RKO (cell line): Measurements from ENCODE around the gene RIC3.
A peak's percentile ranks its signal among the peaks of the same experiment; 100 is the strongest.

Experiments used
- DNase-seq: peaks from one replicate; pipeline ENCODE4 v3.0.0-alpha.2; 2016; ENCODE audit warnings: low spot score

RIC3 gene

DNA sequence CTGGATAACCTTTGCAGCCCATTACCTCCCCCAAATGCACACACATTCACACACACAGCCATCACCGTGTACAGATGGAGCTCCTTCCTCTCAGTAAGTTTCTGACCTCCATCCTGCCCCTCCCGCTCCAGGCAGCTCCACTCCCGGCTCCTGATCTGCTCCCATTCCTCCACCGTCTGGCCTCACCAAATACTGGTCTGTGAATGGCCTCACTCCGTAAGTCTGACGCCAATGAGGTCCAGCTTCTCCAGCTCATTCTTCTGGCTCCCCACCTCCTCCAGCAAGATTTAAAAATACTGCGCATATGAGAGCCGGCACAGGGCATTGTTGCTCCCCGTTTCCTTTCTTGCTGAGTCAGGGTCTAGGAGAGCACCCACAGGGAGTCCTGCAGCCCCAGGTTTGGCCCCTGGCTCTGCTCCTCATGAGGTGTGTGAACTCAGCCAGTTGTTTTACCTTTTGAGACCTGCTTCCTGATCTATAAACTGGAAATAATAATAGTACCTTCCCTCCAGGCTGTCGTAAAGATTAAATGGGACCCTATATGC, 101.8 kb downstream of the RIC3 start:
- DNase-seq, result no peak

DNA sequence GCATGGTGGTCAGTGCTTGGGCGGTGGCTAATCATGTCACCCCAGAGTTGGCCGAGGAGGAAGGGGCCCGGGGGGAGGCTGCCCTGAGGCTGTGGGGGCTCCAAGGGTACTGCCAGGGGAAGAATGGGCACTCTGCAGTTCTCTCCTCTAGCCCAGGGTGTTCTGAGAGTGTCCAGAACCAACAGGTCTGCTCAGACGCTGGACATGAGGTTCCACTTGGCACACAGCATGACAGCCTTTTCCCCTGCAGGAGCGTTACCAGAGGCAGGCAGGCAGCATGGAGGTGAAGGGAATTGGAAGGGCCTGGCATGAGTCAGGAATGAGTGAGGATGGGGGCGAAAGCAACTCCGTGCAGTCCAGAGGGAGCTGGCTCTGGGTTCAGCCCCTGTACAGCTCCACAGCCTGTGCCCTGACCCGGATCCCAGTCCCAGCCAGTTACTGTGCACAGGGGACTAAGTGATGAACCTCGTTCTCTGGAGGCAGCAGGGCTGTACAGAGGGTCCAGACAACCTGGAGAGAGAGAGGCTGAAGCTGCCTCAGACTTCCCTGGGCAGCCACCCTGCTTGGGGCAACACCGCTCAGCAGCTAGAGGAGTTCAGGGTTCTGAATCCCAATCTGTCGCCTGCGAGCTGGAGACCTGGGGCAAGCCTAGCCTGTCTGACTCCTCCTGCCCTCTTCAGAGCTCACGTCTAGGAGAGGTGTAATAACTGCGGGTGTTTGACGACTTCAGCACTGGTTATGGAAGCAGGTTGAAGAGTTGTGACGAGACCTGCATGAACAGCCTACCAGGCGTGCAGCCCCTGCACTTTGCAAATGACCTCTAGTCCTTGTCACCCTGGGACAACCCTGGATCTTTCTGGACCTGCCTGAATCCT, 102.6 kb downstream of the RIC3 start:
- no peak for DNase-seq

DNA sequence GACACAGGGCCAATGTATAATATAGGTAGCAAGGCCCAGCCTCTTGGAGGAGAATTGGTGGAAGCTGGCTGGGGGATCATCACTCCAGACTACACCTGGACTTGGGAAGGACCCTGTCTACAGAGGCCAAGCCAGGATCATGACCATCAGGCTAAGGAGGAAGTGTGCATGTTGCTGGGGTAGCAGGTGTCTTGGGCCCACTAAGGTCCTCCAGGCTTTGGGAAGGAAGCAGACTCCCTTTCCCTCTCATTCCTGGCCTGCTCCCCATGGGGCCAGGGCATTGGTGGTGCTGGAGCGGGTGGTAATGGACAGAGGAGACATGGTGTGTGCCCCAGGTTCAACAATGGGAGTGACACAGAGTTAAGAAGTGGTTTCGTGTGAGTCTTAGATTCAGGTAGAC, 103.8 kb downstream of the RIC3 start:
- DNase-seq, result no peak

DNA sequence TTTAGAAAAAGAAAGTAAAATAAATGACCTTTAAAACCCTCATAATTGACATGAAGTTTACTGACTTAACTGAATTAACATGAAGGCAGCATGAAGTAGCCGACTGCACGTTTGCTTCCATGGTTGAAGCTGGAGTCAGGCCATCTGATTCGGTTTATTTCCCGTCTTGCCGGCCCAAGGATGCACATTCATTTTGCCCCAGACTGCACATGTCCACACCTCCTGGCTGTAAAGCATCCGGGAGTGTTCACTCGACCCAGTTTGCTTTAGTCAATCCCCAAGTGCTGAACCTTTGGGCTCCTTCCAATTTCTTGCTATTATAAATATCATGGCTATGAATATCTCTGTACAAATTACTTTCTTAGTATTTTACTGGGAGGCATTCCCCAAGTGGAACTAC, 105.5 kb downstream of the RIC3 start:
- no peak for DNase-seq

DNA sequence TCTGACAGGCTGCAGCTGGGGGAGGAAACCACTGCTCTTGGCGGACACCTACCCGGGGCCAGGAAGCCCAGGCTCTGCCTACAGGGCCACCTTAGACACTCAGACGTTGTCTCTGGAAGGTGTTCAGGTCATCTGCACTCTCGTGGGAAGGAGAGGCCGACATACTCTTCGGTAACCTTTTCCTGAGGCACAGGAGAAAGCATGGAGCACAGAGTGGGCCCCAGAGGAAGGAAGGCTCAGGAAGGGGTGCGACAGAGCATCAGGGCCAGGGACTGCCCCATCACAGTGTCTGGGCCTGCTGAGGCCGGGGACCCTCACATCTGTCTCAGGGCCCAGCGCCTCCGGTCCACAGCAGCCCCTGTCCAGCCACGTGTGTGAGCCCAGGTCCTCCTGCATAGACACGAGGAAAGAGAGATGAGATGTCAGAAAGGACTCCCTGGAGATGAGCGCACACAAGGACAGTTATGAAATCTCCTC, 106.0 kb downstream of the RIC3 start:
- DNase-seq, result no peak

DNA sequence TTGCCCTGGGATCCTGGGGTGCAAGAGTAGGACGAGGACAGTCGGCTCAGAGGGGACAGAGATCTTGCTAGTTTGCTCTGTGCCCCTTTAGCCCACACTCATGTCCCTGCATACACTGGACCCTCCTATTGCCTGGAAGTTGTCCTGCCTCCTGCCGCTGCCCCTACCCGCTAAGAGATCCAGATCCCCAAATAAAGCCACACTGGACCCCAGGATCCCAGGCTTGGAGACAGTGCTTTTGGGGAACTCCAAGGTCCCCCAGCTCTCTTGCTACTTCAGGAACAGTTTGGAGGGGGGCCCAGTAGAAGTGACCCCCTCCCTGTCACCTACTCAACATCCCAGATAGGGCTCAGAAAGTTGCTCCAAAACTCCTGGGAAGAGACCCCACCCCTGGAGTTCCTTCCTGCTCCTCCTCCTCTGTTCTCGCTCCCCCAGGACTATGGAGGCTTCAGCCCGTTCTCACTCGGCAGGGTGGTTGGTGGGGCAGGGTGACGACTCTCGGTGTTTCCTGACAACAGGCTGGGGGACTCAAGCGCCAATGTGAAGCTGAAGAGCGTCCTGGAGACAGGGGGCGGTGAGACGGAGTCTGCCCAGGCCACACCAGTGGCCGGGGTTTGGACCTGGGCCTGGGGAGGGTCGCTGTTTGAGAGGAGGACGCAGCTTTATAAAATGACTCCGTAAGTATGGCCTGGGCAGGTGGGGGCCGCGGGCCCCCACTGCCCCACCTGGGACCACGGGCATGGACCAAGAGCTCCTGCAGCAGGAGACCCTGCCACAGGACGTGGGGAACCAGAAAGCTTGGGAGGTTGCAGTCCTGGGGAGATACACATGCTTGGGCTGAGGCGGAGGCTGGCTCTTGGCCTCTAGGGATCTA, 107.0 kb downstream of the RIC3 start:
- DNase-seq, result no peak

DNA sequence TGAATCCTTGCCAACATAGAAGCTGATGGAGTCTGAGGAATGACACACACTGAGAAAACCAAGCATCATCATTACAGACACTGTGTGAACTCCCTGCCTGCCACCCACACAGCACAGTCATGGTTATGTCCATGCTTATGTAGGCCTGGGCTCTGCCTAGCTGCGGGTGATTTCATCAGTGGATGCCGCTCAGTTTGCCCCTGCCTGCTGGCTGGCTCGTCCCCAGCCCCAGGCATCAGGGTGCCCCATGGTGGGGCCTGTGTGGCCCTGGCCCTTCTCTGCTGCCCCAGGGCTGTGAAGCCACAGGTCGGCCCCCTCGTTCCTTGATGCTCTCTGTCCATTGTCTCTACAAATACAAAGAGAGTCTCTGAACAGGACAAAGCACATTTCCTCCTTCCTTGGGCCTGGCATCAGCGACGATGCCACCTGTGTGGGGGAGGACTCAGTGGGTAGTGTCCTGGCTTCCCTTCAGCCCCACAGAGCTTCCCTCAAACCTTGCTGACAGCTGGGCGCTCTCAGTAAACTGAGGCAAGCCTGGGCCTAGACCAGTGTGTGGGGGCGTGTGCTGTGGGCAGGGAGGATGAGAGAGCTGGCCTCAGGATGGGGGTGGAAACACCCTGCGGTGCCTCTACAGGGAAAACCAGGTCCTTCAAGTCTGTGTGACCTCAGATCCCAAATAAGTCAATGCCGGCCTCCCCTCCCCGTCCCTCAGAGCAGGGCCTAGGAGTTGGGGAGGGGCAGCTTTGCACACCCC, 107.8 kb downstream of the RIC3 start:
- DNase-seq, result peak; percentile 41

DNA sequence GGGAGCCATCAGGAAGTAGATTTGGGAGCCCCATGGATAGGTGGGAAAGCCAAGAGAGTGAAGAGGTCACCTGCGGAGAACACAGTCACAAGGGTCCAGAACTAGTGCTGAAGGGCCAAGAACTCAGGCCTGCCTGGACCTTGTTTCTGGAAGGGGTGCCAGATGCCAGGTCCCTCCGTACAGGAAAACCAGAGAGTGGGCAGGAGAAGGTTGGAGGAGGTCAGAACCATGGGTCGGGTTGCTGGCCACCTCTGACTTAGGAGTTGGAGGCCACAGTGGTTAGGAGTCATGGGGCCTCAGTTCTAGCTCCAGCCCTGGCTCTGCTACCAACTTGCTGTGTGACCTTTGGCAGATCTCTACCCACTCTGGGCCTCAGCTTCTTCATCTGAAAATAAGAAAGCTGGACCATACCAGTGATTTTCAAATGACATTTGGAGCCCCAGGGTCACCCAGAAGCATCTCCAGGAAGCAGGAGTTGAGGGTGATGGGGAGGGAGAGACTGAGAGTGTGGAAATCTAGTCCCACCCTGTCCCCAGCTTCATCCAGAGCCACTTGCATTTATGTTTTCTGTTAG, 108.6 kb downstream of the RIC3 start:
- DNase-seq, result no peak

DNA sequence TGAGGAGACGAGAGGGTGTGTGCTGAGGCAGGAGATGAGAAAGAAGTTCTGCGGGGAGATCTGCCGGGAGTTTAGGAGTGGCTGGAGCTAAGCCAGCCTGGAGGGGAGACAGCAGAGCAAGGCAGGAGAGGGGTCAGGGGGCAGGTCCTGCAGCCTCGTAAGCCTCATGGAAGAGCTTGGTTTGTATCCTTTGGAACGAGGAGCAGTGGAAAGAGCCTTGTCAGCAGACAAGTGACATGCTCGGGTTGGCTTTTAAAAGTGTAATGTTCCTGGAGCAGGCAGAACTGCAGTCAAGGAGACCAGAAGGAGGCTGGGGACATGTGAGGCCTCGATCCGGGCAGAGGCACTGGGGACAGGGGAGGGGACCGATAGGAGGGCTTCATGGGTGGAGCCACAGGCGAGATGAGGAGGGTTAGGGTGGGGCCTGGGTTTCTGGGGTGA, 109.2 kb downstream of the RIC3 start:
- DNase-seq, result no peak

DNA sequence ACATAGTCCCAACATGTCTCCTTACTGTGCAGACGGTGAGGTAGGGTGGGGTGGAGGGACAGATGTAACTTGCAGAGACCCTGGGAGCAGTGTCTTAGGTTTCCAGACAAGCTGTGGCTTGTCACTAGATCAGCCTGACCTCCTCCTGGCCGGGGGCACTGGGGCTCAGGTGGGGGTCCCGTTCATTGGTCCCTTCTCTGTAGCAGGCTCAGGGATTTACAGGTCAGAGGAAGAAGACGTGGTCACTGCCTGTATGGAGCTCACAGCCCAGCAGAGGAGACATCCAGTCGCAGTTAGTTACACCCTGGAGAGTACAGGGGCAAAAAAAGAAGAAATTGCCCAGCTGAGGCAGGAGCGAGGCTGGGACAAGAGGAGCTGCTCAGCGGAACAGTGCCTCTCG, 109.8 kb downstream of the RIC3 start:
- DNase-seq, result no peak

DNA sequence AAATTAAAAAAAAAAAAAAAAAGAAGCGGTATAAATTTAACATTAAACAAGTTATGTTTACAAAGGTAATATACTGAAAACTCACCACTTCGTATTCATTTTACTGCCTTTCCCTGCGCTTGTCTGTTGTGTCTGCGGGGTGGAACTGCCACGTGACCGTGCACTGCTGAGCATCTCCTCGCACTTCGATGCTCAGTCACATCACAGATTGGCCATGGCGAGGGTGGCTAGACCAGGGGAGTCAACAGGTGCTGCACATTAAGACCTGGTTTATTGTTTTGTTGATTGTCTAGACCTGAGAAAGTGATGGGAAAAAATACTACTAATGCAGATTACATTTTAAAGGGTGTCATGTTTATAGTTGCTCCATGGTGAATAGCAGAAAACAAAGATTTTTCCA, 110.6 kb downstream of the RIC3 start:
- no peak for DNase-seq

DNA sequence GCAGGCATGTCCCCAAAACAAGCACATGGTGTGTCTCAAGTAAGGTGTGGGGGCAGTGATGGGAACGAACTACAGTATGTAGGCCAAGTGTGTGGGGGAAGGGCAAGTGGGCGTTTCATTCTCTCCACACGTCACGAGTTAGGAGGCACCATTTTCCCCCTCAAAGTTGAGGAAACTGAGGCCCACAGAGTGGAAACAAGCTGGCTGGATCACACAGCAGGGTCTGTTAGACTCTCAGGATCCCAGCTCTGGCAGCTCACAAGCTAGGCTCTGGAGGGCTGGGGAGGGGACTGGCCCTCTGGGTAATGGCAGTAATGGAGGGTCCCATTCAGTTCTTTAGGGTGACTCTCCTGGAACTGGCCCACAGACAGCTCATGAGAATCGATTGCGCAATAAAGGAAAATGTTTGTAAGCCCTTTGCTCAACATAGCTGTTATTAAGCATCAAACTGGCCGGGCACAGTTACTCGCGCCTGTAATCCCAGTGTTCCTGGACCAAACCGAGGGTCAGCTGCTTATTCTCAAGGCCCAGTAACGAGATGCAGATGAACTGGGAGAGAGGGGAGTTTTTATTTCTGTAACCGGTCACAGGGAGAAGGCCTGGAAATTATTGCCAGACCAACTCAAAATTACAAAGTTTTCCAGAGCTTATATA, 111.9 kb downstream of the RIC3 start:
- no peak for DNase-seq
